Stimulated activated naive CD8-positive, alpha-beta T cell treated with anti-CD3 and anti-CD28 coated beads, Interleukin-15, Interleukin-2, amounts not matched to agents 100 ng/mL and 50 ng/mL, for 24 hours (primary cell): ENCODE data around the gene CPVL.

Experiments
- H3K27ac Mint-ChIP-seq: one replicate; pipeline ENCODE4 v1.8.0; 2021; ENCODE audit warnings: mild to moderate bottlenecking, mixed read lengths
- H3K27me3 Mint-ChIP-seq: one replicate; pipeline ENCODE4 v1.8.0; 2021; ENCODE audit warnings: mixed read lengths
- H3K36me3 Mint-ChIP-seq: one replicate; pipeline ENCODE4 v1.8.0; 2021; ENCODE audit warnings: low read depth, mixed read lengths
- H3K4me1 Mint-ChIP-seq: one replicate; pipeline ENCODE4 v1.8.0; 2021; ENCODE audit warnings: low read depth, mixed read lengths
- H3K4me3 Mint-ChIP-seq: one replicate; pipeline ENCODE4 v1.8.0; 2021; ENCODE audit warnings: mild to moderate bottlenecking, mixed read lengths
- H3K9me3 Mint-ChIP-seq: one replicate; pipeline ENCODE4 v1.8.0; 2021; ENCODE audit warnings: mixed read lengths

CPVL gene

GRCh38 chr7:29076631-29077030 lies 69.7 kb downstream of the CPVL start:
- Mint-ChIP-seq H3K4me1 (no peaks in the 10 kb centered on the region), H3K27ac (no peak overlapping the region), H3K27me3 (peaks cover 10% of the 10 kb centered on the region), H3K4me3 (no peak overlapping the region), H3K36me3 (no peaks in the 10 kb centered on the region), H3K9me3 (no peaks in the 10 kb centered on the region)

DNA sequence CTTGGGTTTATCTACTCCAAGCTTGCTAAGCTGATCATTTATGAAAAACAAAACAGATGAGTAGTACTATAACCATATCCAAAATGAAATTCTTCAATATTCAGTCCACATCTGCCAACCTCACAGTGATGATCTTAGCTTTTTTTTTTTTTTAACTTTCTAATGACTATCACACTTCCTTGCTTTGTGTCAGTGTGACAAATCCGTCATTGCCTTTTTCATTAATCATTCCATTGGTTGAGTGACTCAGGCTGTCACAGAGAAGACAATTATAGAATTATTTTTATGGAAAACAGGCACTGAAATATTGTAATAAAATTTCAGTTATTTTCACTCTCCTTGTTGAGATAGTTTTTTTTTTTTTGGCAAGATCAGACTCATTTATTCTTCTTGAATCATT lies 70.7 kb downstream of the CPVL start:
- Mint-ChIP-seq H3K4me3 (no peak overlapping the region), H3K27ac (no peak overlapping the region), H3K36me3 (no peaks in the 10 kb centered on the region), H3K4me1 (no peaks in the 10 kb centered on the region), H3K27me3 (peaks cover 4% of the 10 kb centered on the region), H3K9me3 (no peaks in the 10 kb centered on the region)

DNA sequence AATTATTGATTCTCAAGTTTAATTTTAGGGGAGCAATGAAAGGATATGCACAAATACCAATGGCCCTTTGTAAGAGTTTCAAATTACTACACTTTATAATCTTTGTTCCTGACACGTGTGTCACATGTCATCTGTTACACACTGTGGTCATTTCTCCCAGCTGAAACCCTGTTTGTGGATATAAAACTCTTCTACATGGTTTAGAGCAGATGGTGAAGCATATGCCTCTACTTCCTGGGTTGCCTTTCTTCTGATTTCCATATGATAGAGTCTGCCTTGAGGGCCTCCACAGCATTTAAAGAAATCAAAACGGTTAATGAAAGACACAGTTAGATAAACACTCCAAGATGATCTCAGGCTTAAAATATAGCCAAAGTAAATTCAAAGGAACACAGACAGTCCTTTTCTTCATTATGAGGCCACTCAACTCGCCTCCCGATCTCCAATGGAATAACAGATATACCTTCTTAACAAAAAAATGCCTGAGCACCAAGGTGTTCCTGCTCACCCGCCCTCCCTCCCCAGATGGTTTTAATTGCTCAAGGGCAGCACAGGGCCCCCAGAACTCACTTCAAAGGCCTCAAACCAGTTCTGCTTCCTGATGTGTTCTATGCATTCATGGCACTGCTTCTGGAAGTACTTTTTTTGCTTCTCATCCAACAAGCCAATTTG lies 75.0 kb downstream of the CPVL start:
- no peaks in the 10 kb centered on the region for H3K9me3 Mint-ChIP-seq
- no peaks in the 10 kb centered on the region for H3K4me1 Mint-ChIP-seq
- H3K4me3 Mint-ChIP-seq: no peak overlapping the region
- no peak overlapping the region for H3K27ac Mint-ChIP-seq
- H3K36me3 Mint-ChIP-seq: no peaks in the 10 kb centered on the region
- H3K27me3 Mint-ChIP-seq: no peaks in the 10 kb centered on the region

GRCh38 chr7:29066641-29067040 lies 79.7 kb downstream of the CPVL start:
- Mint-ChIP-seq H3K36me3 (no peaks in the 10 kb centered on the region), H3K27ac (no peak overlapping the region), H3K4me1 (no peaks in the 10 kb centered on the region), H3K4me3 (no peak overlapping the region), H3K9me3 (no peaks in the 10 kb centered on the region), H3K27me3 (peaks cover 5% of the 10 kb centered on the region)

GRCh38 chr7:29065181-29065857 lies 81.0 kb downstream of the CPVL start:
- no peak overlapping the region for H3K4me3 Mint-ChIP-seq
- H3K27me3 Mint-ChIP-seq: peaks cover 7% of the 10 kb centered on the region
- H3K9me3 Mint-ChIP-seq: no peaks in the 10 kb centered on the region
- no peaks in the 10 kb centered on the region for H3K4me1 Mint-ChIP-seq
- H3K36me3 Mint-ChIP-seq: no peaks in the 10 kb centered on the region
- no peak overlapping the region for H3K27ac Mint-ChIP-seq

DNA sequence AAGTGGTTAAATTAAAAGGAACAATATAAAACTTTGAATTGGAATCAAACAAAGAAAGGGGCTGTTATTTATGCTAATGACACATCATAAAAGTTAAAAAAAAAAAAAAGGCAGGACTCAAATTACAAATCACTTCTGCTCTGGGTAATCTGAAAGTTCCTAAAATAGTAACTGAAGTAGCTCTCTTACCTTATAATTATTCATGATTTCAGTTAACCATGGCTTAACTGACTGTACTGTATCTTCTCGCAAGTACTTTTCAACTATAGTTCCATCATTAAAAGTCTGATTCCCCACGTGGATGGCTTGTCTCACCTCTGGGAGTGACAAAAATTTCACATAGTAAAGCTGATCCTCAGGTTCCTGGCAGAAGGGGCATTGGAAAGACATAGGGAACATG lies 82.5 kb downstream of the CPVL start:
- H3K4me3 Mint-ChIP-seq: no peak overlapping the region
- H3K4me1 Mint-ChIP-seq: no peaks in the 10 kb centered on the region
- H3K27me3 Mint-ChIP-seq: peaks cover 10% of the 10 kb centered on the region
- H3K36me3 Mint-ChIP-seq: no peaks in the 10 kb centered on the region
- no peak overlapping the region for H3K27ac Mint-ChIP-seq
- peaks cover 7% of the 10 kb centered on the region for H3K9me3 Mint-ChIP-seq

DNA sequence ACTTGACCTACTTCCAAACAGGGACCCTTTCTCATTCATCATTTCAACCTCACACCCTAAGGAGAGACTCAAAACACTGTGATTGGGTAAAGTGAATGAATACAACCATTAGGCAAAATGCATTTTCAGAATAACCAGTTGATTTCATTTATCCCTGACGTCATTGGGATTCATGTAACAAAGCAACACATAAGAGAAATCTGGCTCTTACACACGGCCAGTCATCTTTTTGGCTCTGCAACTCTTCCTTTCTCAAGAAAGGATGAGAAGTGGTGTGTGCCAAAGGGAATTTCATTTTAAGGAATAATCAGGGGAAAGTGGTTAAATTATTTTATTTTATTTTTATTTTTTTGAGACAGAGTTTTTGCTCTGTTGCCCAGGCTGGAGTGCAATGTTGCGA lies 83.1 kb downstream of the CPVL start:
- no peak overlapping the region for H3K27ac Mint-ChIP-seq
- H3K27me3 Mint-ChIP-seq: peaks cover 10% of the 10 kb centered on the region
- no peak overlapping the region for H3K4me3 Mint-ChIP-seq
- no peaks in the 10 kb centered on the region for H3K36me3 Mint-ChIP-seq
- no peaks in the 10 kb centered on the region for H3K4me1 Mint-ChIP-seq
- H3K9me3 Mint-ChIP-seq: peaks cover 13% of the 10 kb centered on the region

- peaks cover 23% of the 10 kb centered on the region for H3K9me3 Mint-ChIP-seq
Observed at GRCh38 chr7:29053105-29053872, 93.0 kb downstream of the CPVL start.

DNA sequence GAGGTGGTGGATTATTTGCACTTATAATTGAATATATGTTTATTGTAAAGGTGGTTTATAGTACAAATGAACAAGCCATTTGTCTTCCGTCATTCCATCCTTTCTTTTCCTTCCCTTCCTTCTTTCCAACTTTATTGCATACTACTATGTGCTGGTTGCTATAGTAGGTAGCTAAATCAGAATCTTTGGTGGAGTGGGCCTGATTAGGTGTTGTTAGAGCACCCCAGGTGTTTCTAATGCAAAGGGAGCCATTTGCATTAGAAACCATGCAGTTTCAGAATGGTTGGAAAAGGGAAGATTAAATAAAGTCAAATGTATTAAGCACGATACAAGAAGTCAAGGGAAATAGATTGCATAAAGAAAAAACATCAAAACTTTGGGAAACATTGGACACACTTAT lies 99.4 kb downstream of the CPVL start:
- peaks cover 36% of the 10 kb centered on the region for H3K27me3 Mint-ChIP-seq
- peaks cover 13% of the 10 kb centered on the region for H3K9me3 Mint-ChIP-seq
- no peak overlapping the region for H3K4me3 Mint-ChIP-seq
- H3K36me3 Mint-ChIP-seq: no peaks in the 10 kb centered on the region
- no peaks in the 10 kb centered on the region for H3K4me1 Mint-ChIP-seq
- H3K27ac Mint-ChIP-seq: no peak overlapping the region

More at GRCh38 chr7:29053105-29053872, 93.0 kb downstream of the CPVL start:
- Mint-ChIP-seq H3K4me3 (no peak overlapping the region), H3K4me1 (no peaks in the 10 kb centered on the region), H3K36me3 (no peaks in the 10 kb centered on the region), H3K27ac (no peak overlapping the region), H3K27me3 (peaks cover 18% of the 10 kb centered on the region)

GRCh38 chr7:29045258-29046086 lies 100.9 kb downstream of the CPVL start:
- Mint-ChIP-seq H3K36me3 (no peaks in the 10 kb centered on the region), H3K27ac (no peak overlapping the region), H3K4me1 (no peaks in the 10 kb centered on the region), H3K4me3 (no peak overlapping the region), H3K9me3 (peaks cover 10% of the 10 kb centered on the region), H3K27me3 (peaks cover 30% of the 10 kb centered on the region)

DNA sequence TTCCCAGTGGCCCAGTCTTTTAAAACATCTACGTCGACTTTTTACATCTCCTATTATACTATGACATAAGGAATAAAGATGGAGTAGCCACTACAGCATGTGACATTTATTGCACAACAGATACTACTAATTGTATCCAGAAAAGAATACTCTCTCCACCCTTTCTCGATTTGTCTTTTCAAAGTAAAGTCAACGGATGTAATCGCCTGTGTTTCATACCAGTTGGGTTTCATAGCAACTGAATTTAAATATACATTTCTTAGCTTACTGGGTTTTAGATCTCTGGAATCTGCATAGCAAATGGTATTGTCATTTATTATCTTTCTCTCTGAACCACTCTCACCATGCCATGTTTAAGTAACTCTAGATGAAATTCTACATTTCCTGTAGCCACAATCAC lies 101.8 kb downstream of the CPVL start:
- peaks cover 10% of the 10 kb centered on the region for H3K9me3 Mint-ChIP-seq
- no peak overlapping the region for H3K4me3 Mint-ChIP-seq
- H3K27me3 Mint-ChIP-seq: peaks cover 27% of the 10 kb centered on the region
- no peaks in the 10 kb centered on the region for H3K4me1 Mint-ChIP-seq
- no peak overlapping the region for H3K27ac Mint-ChIP-seq
- H3K36me3 Mint-ChIP-seq: no peaks in the 10 kb centered on the region

DNA sequence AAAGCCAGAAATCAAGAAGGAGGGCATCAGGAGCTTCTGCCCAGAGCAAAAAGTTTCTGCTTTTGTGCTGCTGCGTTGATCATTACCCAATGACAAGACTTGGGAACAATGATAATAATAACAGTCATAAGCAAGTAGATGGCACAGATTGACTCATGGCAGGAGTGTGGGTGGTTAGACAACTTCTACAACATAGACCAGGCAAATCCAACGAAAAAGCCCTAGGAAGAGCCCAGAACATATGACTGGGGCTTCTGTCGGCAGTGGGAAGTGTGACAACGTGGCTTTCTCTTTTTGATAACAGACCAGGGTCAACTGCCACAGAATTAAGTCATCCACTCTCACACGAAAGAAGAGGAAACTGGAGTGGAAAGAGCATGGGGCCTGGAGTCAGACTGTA lies 102.8 kb downstream of the CPVL start:
- Mint-ChIP-seq H3K4me1 (no peaks in the 10 kb centered on the region), H3K36me3 (no peaks in the 10 kb centered on the region), H3K9me3 (peaks cover 4% of the 10 kb centered on the region), H3K27me3 (peaks cover 18% of the 10 kb centered on the region), H3K4me3 (no peak overlapping the region), H3K27ac (no peak overlapping the region)

GRCh38 chr7:29042824-29043231 lies 103.5 kb downstream of the CPVL start:
- Mint-ChIP-seq H3K36me3 (no peaks in the 10 kb centered on the region), H3K4me3 (no peak overlapping the region), H3K9me3 (no peaks in the 10 kb centered on the region), H3K4me1 (no peaks in the 10 kb centered on the region), H3K27ac (no peak overlapping the region), H3K27me3 (peaks cover 13% of the 10 kb centered on the region)

- H3K4me3 Mint-ChIP-seq: no peak overlapping the region
- no peaks in the 10 kb centered on the region for H3K4me1 Mint-ChIP-seq
Observed at GRCh38 chr7:29041991-29042390, 104.3 kb downstream of the CPVL start.

DNA sequence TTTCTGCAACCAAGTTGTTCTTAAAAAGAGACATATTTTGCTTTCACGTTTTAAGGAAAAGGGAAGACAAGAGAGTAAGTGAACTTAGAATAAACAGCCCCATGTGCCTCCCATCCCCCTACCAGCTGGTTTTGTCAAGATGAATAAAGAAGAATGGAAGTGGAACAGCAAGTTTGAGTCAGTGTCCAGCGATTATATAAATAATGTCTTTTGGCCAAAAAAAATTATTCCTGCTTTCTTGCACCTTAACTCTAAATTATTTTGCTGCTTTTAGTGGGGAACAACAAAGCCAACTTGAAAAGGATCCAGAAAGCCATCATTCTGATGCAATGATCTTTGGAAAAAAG lies 105.8 kb downstream of the CPVL start:
- Mint-ChIP-seq H3K27me3 (peaks cover under 1% of the 10 kb centered on the region), H3K27ac (no peak overlapping the region), H3K4me3 (no peak overlapping the region), H3K4me1 (no peaks in the 10 kb centered on the region), H3K36me3 (no peaks in the 10 kb centered on the region), H3K9me3 (no peaks in the 10 kb centered on the region)

More at GRCh38 chr7:29041991-29042390, 104.3 kb downstream of the CPVL start:
- Mint-ChIP-seq H3K27me3 (peaks cover 7% of the 10 kb centered on the region), H3K9me3 (no peaks in the 10 kb centered on the region), H3K36me3 (no peaks in the 10 kb centered on the region), H3K27ac (no peak overlapping the region)
